Testis (tissue), 2 donors: ENCODE data around the gene ATP11A.

ENCODE experiments used
- POLR2A ChIP-seq: fragments of 450-650 bp; IDR thresholded peaks from one replicate; pipeline ENCODE4 v1.6.1; 2017; ENCODE audit warnings: antibody characterized with exemption, mild to moderate bottlenecking, moderate library complexity
- TF ChIP-seq, protein P1 (sequence below), 3 experiments: fragments of 450-650 bp in 2 of 3; fragments of 200-600 bp in 1 of 3; sonication (generic) in 1 of 3; IDR thresholded peaks; one replicate each; pipeline ENCODE4 v1.5.1; 2016 to 2019; ENCODE audit warnings: antibody characterized with exemption in 3 of 3, mild to moderate bottlenecking in 2 of 3, moderate library complexity in 1 of 3

DNA sequence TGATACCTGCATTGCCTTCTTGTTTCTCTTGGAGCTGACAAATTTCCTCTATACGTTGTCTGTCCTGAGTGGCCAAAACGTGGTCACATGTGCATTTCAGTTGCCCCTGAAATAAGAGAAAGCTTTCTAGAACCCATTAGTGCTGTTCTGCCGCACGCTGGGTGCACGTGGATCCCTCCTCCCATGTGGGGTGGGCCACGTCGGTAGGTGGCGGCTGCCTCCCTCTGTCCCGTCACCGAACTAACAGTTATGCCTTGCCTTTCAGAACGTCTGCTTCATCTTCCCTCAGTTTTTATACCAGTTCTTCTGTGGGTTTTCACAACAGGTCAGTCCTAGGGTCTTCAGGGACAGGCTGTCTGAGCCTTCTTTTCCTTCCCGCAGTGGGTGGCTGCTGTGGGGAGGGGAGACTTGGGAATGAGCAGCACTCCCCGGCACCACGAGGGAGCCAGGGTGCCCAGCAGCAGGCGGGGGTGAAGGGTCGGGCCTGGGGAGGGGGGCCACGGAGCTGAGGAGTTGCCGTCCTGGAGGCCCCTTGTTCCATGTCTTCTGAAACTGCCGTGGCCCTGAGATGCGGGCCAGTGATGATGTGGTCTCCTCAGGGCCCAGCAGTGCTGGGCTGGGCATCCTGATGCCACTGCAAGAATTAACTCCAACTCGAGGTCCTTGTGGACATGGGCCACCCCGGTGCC lies 169.4 kb downstream of the ATP11A start:
- TF ChIP-seq, protein P1, sequence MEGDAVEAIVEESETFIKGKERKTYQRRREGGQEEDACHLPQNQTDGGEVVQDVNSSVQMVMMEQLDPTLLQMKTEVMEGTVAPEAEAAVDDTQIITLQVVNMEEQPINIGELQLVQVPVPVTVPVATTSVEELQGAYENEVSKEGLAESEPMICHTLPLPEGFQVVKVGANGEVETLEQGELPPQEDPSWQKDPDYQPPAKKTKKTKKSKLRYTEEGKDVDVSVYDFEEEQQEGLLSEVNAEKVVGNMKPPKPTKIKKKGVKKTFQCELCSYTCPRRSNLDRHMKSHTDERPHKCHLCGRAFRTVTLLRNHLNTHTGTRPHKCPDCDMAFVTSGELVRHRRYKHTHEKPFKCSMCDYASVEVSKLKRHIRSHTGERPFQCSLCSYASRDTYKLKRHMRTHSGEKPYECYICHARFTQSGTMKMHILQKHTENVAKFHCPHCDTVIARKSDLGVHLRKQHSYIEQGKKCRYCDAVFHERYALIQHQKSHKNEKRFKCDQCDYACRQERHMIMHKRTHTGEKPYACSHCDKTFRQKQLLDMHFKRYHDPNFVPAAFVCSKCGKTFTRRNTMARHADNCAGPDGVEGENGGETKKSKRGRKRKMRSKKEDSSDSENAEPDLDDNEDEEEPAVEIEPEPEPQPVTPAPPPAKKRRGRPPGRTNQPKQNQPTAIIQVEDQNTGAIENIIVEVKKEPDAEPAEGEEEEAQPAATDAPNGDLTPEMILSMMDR (IDR thresholded peaks at IDR 0.05) = no peak
- no peak for TF ChIP-seq POLR2A
